Lower leg skin (tissue), 4 donors: Measurements from ENCODE around the gene JPH4. TPM values are rescaled to one million over a fixed set of nuclear protein-coding genes. Genes with fewer than 3 reads are reported as not detected.

Experiments
- DNase-seq, 2 donors: peaks; one replicate each; pipeline ENCODE4 v3.0.0-alpha.2; 2019; ENCODE audit warnings: low spot score in 2 of 2
- H3K4me3 ChIP-seq: fragments of 200-600 bp; sonication (generic); 2 replicates; pipeline ENCODE4 v1.5.1; 2017; ENCODE audit warnings: mild to moderate bottlenecking, low read depth; ENCODE audit not compliant: poor library complexity, severe bottlenecking
- POLR2A ChIP-seq, 2 donors: fragments of 450-650 bp; IDR thresholded peaks; one replicate each; pipeline ENCODE4 v1.6.1; 2016 to 2017; ENCODE audit warnings: antibody characterized with exemption in 2 of 2, mild to moderate bottlenecking in 1 of 2, moderate library complexity in 1 of 2
- WGBS, 2 donors: methylation state at CpG; one replicate each; pipeline ENCODE4 v1.1.5; 2018; 5-methylcytosine and 5-hydroxymethylcytosine counted together
- intact Hi-C: fragments of 100-400 bp; cut with DNase I; formaldehyde crosslinking; loops from one replicate; pipeline ENCODE4 v1.15.0; 2023; ENCODE audit warnings: low total_unique reads
- total RNA-seq, 4 donors: library from RNA; depleted of rRNA; stranded (reverse); fragments of >200 nt; gene quantifications; one replicate each; pipeline ENCODE4 v1.1.0, GENCODE V29; 2016
- TF ChIP-seq, protein P1 (sequence below), 3 donors: fragments of 450-650 bp; IDR thresholded peaks; one replicate each; pipeline ENCODE4 v1.5.1; 2016; ENCODE audit warnings: antibody characterized with exemption in 3 of 3, mild to moderate bottlenecking in 3 of 3, moderate library complexity in 2 of 3

JPH4 gene
- total RNA-seq, 4 donors from 2014 or later = 0.34 to 3.6 (median 1.4) TPM

- DNase-seq = no peak
- 89 to 90% methylated on average over 16 of the region's 16 CpGs for WGBS, 2 donors
- TF ChIP-seq, protein P1, sequence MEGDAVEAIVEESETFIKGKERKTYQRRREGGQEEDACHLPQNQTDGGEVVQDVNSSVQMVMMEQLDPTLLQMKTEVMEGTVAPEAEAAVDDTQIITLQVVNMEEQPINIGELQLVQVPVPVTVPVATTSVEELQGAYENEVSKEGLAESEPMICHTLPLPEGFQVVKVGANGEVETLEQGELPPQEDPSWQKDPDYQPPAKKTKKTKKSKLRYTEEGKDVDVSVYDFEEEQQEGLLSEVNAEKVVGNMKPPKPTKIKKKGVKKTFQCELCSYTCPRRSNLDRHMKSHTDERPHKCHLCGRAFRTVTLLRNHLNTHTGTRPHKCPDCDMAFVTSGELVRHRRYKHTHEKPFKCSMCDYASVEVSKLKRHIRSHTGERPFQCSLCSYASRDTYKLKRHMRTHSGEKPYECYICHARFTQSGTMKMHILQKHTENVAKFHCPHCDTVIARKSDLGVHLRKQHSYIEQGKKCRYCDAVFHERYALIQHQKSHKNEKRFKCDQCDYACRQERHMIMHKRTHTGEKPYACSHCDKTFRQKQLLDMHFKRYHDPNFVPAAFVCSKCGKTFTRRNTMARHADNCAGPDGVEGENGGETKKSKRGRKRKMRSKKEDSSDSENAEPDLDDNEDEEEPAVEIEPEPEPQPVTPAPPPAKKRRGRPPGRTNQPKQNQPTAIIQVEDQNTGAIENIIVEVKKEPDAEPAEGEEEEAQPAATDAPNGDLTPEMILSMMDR (IDR thresholded peaks at IDR 0.05) = no peak
- TF ChIP-seq POLR2A (IDR thresholded peaks at IDR 0.05) = no peak
- intact Hi-C loops = no loop called here
- H3K4me3 ChIP-seq = no peak overlapping the region
Observed at GRCh38 chr14:23523229-23524016, 55.2 kb downstream of the JPH4 start.

DNA sequence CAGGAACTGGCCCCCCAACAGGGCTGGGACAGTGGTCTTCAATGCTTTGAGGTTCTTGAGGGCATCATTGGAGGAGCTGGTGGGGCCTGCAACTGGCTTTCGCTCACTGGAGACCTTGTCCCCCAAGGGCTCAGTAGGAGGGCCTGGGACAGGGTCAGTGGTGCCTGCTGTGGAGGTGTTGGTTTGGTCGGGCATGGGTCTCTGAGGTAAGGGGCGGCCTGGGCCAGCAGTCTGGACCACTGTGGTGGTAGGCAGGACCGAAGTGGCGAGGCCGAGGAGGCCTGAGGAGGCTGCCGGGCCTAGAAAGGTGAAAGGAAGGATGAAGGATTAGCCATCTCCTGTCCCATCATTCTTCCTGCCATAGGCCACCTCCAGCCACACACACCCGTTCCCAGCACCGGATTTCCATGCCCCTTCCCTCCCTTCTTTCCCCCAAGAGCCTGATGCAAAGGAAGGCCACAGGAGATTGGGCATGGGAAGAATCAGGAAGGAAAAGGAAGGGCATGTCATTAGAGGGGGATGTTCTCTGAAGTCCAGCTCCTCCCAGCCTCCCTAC is 55.9 kb downstream of the JPH4 start:
- intact Hi-C loops = no loop called here
- DNase-seq = no peak
- WGBS, 2 donors = 91 to 92% methylated on average over 9 of the region's 9 CpGs
- H3K4me3 ChIP-seq = no peak overlapping the region
- TF ChIP-seq POLR2A (IDR thresholded peaks at IDR 0.05) = no peak
- TF ChIP-seq, protein P1 (IDR thresholded peaks at IDR 0.05) = no peak

DNA sequence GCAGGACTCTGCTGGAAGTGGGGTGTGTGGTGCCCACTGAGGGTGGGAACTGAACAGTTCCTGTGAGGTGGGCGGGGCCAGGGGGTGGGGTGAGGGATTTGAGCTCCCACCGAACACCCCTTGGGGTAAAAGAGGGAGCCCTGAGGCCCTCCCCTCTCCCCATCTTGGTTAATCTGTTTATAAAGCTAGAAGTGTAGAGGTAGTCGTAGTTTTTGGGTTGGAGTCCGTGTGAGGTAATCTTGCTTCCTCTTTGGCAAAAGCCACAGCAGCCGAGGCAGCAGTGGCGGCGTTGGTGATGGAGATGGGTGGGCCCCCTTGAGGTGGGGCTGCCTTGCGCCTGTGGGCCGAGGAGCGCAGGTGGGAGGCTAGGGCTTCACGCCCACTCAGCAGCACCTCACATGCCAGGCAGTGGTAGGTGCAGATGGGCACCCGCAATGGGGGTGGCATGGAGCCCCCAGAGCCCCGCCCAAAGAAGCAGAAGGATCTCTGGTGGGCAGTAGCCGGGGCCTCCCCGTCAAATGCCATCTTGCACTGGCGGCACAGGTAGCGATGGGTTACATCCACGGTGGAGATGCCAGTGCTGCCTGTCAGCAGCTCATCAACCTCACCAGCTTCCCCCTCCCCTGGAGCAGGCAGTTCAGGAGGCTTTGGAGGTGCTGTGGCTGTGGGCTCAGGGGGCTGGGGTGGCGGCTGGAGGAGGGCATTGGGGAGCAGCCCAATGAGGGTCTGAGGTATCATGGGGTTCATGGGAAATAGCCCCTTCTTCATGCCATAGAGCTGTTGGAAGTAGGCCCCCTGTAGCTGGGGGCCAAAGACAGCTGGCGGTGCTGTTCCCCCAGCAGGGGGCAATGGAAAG is 56.6 kb downstream of the JPH4 start:
- intact Hi-C loops = no loop called here
- DNase-seq = no peak
- TF ChIP-seq, protein P1 (IDR thresholded peaks at IDR 0.05) = no peak
- no peak for TF ChIP-seq POLR2A (IDR thresholded peaks at IDR 0.05)
- H3K4me3 ChIP-seq = no peak overlapping the region
- WGBS, 2 donors = 83 to 86% methylated on average over 19 to 20 of the region's 20 CpGs

GRCh38 chr14:23520899-23521533 is 57.6 kb downstream of the JPH4 start:
- TF ChIP-seq, protein P1 (IDR thresholded peaks at IDR 0.05) = no peak
- TF ChIP-seq POLR2A (IDR thresholded peaks at IDR 0.05) = no peak
- intact Hi-C loops = no loop called here
- WGBS, 2 donors = 81 to 87% methylated on average over 14 of the region's 14 CpGs
- no peak overlapping the region for H3K4me3 ChIP-seq
- no peak for DNase-seq

GRCh38 chr14:23518709-23519108 is 59.9 kb downstream of the JPH4 start:
- TF ChIP-seq POLR2A (IDR thresholded peaks at IDR 0.05) = no peak
- TF ChIP-seq, protein P1 (IDR thresholded peaks at IDR 0.05) = no peak
- no peak overlapping the region for H3K4me3 ChIP-seq
- no peak for DNase-seq
- intact Hi-C loops = no loop called here
- WGBS, 2 donors = 76 to 81% methylated on average over 4 of the region's 4 CpGs

Other genes with a start within 250 kb of the JPH4 start
- gene SLC22A17, start 225.9 kb downstream of the JPH4 start, total RNA-seq = 10 to 100 TPM; 16.1 to 33.0 (median 17.9) TPM
- 10 to 100 TPM; 38.7 to 73.2 (median 53.5) TPM for gene EFS, start 213.6 kb downstream of the JPH4 start, total RNA-seq
- gene IL25, start 206.0 kb downstream of the JPH4 start, total RNA-seq = not detected
- gene CMTM5, start 201.7 kb downstream of the JPH4 start, total RNA-seq = under 1 TPM in 2 of 4 donors, not detected in 2; 0.38 to 0.58 TPM
- gene MYH6, start 170.5 kb downstream of the JPH4 start, total RNA-seq = under 1 TPM in 1 of 4 donors, not detected in 3; 0.20 TPM
- gene MYH7, start 143.1 kb downstream of the JPH4 start, total RNA-seq = under 1 TPM in 3 of 4 donors, not detected in 1; 0.06 to 0.13 (median 0.08) TPM
- gene NGDN, start 109.1 kb downstream of the JPH4 start, total RNA-seq = 10 to 100 TPM; 34.0 to 41.7 (median 37.3) TPM
- gene ZFHX2, start 27.0 kb downstream of the JPH4 start, total RNA-seq = under 1 TPM; 0.19 to 0.49 (median 0.27) TPM
- 10 to 100 TPM in 3 of 4 donors, 1 to 10 TPM in 1; 2.8 to 10.9 (median 10.7) TPM for gene THTPA, start 22.5 kb downstream of the JPH4 start, total RNA-seq
- 100 to 1,000 TPM; 113 to 206 (median 141) TPM for gene AP1G2, start 11.0 kb downstream of the JPH4 start, total RNA-seq
- 1 to 10 TPM in 2 of 4 donors, not detected in 2; 1.9 to 6.0 TPM for gene DHRS2, start 57.6 kb upstream of the JPH4 start, total RNA-seq